ENCODE results near the gene DNAJB5.

Gene DNAJB5

GRCh38 chr9:34980181-34980761 is 9.3 kb upstream of the DNAJB5 start:
- H3K27me3 ChIP-seq (ENCODE audit: insufficient read depth, low read length, poor library complexity) = no peaks in the 10 kb centered on the region
- no peak overlapping the region for H3K27ac ChIP-seq (ENCODE audit: low read length)
- no peaks in the 10 kb centered on the region for H3K79me2 ChIP-seq (ENCODE audit: insufficient read depth, low read length)
- no peak overlapping the region for H3K4me3 ChIP-seq (ENCODE audit: low read depth in 1 of 2, low read length in 2 of 2)
- H3K9me3 ChIP-seq (ENCODE audit: insufficient read depth, low read length, severe bottlenecking) = no peaks in the 10 kb centered on the region
- TF ChIP-seq EZH2 (IDR thresholded peaks at IDR 0.05; ENCODE audit: borderline replicate concordance, low read depth, low read length, severe bottlenecking) = no peak
- no peak for TF ChIP-seq CTCF (IDR thresholded peaks at IDR 0.05; ENCODE audit: borderline replicate concordance, extremely low read depth, low read length, poor library complexity, severe bottlenecking)
- no peaks in the 10 kb centered on the region for H3K36me3 ChIP-seq (ENCODE audit: insufficient read depth, low read length)
- DNase-seq = no peak
- no peak for ATAC-seq (ENCODE audit: insufficient read depth, low read depth)
- H3K9ac ChIP-seq (ENCODE audit: low read depth, low read length) = no peak overlapping the region
- no peak overlapping the region for H3K4me2 ChIP-seq (ENCODE audit: insufficient read depth, low read length)
- no peak overlapping the region for H2AFZ ChIP-seq (ENCODE audit: low read depth, low read length)
- H3K4me1 ChIP-seq (ENCODE audit: insufficient read depth, low read length) = peaks cover 5% of the 10 kb centered on the region; the same call in 1 of the 2 replicates
- H4K20me1 ChIP-seq (ENCODE audit: insufficient read depth, low read length) = no peaks in the 10 kb centered on the region

- no peak overlapping the region for H3K4me2 ChIP-seq (ENCODE audit: insufficient read depth, low read length)
- H3K79me2 ChIP-seq (ENCODE audit: insufficient read depth, low read length) = no peaks in the 10 kb centered on the region
- H3K27me3 ChIP-seq (ENCODE audit: insufficient read depth, low read length, poor library complexity) = no peaks in the 10 kb centered on the region
- H3K4me3 ChIP-seq (ENCODE audit: low read depth in 1 of 2, low read length in 2 of 2) = no peak overlapping the region
- no peak overlapping the region for H3K27ac ChIP-seq (ENCODE audit: low read length)
- no peak for TF ChIP-seq EZH2 (IDR thresholded peaks at IDR 0.05; ENCODE audit: borderline replicate concordance, low read depth, low read length, severe bottlenecking)
- H3K4me1 ChIP-seq (ENCODE audit: insufficient read depth, low read length) = peaks cover 5% of the 10 kb centered on the region; the same call in 1 of the 2 replicates
- ATAC-seq (ENCODE audit: insufficient read depth, low read depth) (no peak), DNase-seq (no peak)
- no peaks in the 10 kb centered on the region for H3K9me3 ChIP-seq (ENCODE audit: insufficient read depth, low read length, severe bottlenecking)
- H3K9ac ChIP-seq (ENCODE audit: low read depth, low read length) = no peak overlapping the region
- H4K20me1 ChIP-seq (ENCODE audit: insufficient read depth, low read length) = no peaks in the 10 kb centered on the region
- no peak overlapping the region for H2AFZ ChIP-seq (ENCODE audit: low read depth, low read length)
- H3K36me3 ChIP-seq (ENCODE audit: insufficient read depth, low read length) = no peaks in the 10 kb centered on the region
These were observed 7.2 kb upstream of the DNAJB5 start for GRCh38 chr9:34982361-34982760.

- H3K9ac ChIP-seq (ENCODE audit: low read depth, low read length) = no peak overlapping the region
- TF ChIP-seq CTCF (IDR thresholded peaks at IDR 0.05; ENCODE audit: borderline replicate concordance, extremely low read depth, low read length, poor library complexity, severe bottlenecking) (no peak), EZH2 (IDR thresholded peaks at IDR 0.05; ENCODE audit: borderline replicate concordance, low read depth, low read length, severe bottlenecking) (no peak)
- H3K4me3 ChIP-seq (ENCODE audit: low read depth in 1 of 2, low read length in 2 of 2) = no peak overlapping the region
- no peaks in the 10 kb centered on the region for H3K36me3 ChIP-seq (ENCODE audit: insufficient read depth, low read length)
- no peaks in the 10 kb centered on the region for H3K79me2 ChIP-seq (ENCODE audit: insufficient read depth, low read length)
- no peak overlapping the region for H2AFZ ChIP-seq (ENCODE audit: low read depth, low read length)
- DNase-seq = peak; percentile 38
- no peaks in the 10 kb centered on the region for H3K9me3 ChIP-seq (ENCODE audit: insufficient read depth, low read length, severe bottlenecking)
- peaks cover 5% of the 10 kb centered on the region; the same call in 1 of the 2 replicates for H3K4me1 ChIP-seq (ENCODE audit: insufficient read depth, low read length)
- H3K4me2 ChIP-seq (ENCODE audit: insufficient read depth, low read length) = no peak overlapping the region
- H3K27ac ChIP-seq (ENCODE audit: low read length) = no peak overlapping the region
- no peaks in the 10 kb centered on the region for H4K20me1 ChIP-seq (ENCODE audit: insufficient read depth, low read length)
- peak; percentile 73 for ATAC-seq (ENCODE audit: insufficient read depth, low read depth)
- H3K27me3 ChIP-seq (ENCODE audit: insufficient read depth, low read length, poor library complexity) = no peaks in the 10 kb centered on the region
These were observed 6.3 kb upstream of the DNAJB5 start for GRCh38 chr9:34983209-34983608.

- peak; percentile 61 for DNase-seq
- no peak overlapping the region for H3K4me3 ChIP-seq (ENCODE audit: low read depth in 1 of 2, low read length in 2 of 2)
- TF ChIP-seq CTCF (IDR thresholded peaks at IDR 0.05; ENCODE audit: borderline replicate concordance, extremely low read depth, low read length, poor library complexity, severe bottlenecking) (no peak), EZH2 (IDR thresholded peaks at IDR 0.05; ENCODE audit: borderline replicate concordance, low read depth, low read length, severe bottlenecking) (no peak)
- H3K36me3 ChIP-seq (ENCODE audit: insufficient read depth, low read length) = no peaks in the 10 kb centered on the region
- H2AFZ ChIP-seq (ENCODE audit: low read depth, low read length) = no peak overlapping the region
- H3K4me1 ChIP-seq (ENCODE audit: insufficient read depth, low read length) = peaks cover 12% of the 10 kb centered on the region
- no peaks in the 10 kb centered on the region for H3K27me3 ChIP-seq (ENCODE audit: insufficient read depth, low read length, poor library complexity)
- no peaks in the 10 kb centered on the region for H4K20me1 ChIP-seq (ENCODE audit: insufficient read depth, low read length)
- no peaks in the 10 kb centered on the region for H3K79me2 ChIP-seq (ENCODE audit: insufficient read depth, low read length)
- no peaks in the 10 kb centered on the region for H3K9me3 ChIP-seq (ENCODE audit: insufficient read depth, low read length, severe bottlenecking)
- no peak overlapping the region for H3K4me2 ChIP-seq (ENCODE audit: insufficient read depth, low read length)
- H3K27ac ChIP-seq (ENCODE audit: low read length) = no peak overlapping the region
- H3K9ac ChIP-seq (ENCODE audit: low read depth, low read length) = no peak overlapping the region
- ATAC-seq (ENCODE audit: insufficient read depth, low read depth) = peak; percentile 77
These were observed 5.5 kb upstream of the DNAJB5 start for GRCh38 chr9:34984049-34984448.

All from DND-41 (cell line).